ENCODE measurements around the gene RNF175.
"Not testable (repeated sequence)": the region's sequence is repeated elsewhere in the genome, so short reads cannot be mapped to it uniquely, and the experiment has no call there.

Gene RNF175

DNA sequence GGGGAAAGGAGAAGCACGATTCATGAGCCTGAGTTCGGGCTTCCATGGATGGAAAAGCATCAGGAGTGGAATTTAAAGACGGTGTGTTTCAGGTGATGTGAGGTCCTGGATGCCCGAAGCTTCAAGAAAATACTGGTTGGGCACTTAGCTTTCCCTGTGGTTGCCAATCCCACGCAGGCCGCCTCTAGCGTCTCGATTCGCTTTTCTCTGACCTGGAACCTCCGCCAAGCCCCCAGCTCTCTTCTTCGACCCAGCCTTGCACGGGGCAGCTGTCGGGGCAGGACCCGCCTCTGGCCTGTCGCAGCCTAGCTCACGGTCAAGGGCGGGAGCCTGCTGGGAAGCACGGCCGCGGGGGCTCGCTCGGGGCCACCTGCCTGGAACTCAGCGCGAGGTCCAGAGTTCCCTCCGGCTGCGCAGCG, 76.1 kb downstream of the RNF175 start:
- DNase-seq (ENCODE audit: low read depth in 2 of 2): no peak

DNA sequence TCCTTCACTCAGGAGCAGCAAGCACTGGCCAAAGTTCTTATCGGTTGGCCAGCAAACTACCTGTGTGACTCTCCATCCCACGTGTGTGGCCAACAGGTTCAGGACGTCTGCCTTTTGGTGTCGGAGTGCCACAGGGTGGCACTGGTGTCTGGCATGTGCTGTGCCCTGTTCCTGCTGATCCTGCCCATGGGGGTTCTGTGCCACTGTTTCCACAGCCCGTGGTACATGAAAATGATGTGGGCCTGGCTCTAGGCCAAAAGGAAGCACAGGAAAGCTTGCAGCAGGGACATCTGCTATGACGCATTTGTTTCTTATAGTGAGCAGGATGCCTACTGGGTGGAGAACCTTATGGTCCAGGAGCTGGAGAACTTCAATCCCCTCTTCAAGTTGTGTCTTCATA, 80.3 kb downstream of the RNF175 start:
- DNase-seq (ENCODE audit: low read depth in 2 of 2): no peak

DNA sequence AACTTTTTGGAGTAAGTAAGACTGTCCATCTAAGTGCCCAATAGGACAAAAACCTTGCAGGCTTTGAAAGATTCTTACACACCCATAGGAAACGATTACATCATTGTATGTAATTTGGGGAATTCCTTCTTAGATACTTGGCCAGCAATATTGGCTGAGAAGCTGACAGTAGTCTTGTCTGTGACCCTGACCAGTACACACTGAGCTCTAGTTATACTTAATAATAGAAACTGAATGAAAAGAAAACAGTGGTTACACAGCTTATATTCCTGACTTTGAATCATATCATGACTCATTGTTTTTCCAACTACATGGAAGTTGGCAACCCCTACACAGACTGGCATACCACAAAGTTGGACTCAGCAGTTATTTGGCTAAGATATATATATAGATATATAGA, 82.8 kb downstream of the RNF175 start:
- DNase-seq (ENCODE audit: low read depth in 2 of 2): no peak

DNA sequence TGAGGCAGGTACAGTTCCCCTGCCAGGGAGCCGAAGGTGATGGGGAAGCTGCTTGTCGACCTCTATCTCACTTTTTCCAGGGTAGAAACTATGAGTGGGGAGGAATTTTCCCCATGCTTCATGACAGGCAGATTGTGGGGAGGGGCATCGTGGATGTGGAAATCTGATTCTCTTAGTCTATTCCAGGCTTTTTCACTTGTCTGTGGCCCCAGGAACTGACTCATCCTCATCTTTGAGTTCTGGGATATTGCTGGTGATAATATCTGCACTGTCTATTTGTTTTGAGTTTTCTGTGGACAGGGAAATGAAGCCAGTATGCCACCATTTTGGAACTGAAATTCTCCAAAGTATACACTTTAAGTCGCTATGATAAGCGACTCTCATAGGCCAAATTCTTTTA, 83.3 kb downstream of the RNF175 start:
- DNase-seq (ENCODE audit: low read depth in 2 of 2): no peak

DNA sequence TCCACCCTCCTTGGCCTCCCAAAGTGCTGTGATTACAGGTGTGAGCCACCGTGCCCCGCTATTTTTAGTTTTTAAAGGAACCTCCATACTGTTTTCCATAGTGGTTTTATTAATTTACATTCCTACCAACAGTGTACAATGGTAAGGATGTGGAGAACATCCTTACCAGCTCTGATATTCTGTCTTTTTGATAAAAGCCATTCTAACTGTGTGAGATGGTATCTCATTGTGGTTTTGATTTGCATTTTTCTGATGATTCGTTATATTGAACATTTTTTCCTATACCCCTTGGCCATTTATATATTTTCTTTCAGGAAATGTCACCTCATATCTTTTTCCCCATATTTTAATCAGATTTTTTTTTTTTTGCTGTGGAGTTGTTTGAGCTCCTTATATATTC, 90.0 kb downstream of the RNF175 start:
- DNase-seq (ENCODE audit: low read depth in 2 of 2): no peak

DNA sequence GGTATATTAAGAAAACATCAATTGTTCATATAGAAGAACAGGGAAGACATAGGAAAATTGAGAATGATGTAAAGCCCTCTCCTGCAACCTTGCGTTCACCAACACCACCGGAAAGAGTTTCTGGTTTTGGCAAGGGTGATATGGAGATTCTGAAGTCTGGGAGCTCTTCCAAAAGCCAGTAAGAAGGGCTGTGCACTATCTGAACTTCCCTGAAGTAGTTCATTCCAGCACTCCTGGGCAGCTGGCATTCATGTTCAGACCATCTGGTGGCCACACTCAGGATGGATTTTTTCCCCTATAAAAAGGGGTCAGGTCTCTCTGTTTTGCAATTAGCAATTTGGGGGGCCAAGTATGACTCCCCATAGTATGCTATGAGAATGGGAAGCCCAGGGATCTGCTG, 91.2 kb downstream of the RNF175 start:
- no peak for DNase-seq (ENCODE audit: low read depth in 2 of 2)

DNA sequence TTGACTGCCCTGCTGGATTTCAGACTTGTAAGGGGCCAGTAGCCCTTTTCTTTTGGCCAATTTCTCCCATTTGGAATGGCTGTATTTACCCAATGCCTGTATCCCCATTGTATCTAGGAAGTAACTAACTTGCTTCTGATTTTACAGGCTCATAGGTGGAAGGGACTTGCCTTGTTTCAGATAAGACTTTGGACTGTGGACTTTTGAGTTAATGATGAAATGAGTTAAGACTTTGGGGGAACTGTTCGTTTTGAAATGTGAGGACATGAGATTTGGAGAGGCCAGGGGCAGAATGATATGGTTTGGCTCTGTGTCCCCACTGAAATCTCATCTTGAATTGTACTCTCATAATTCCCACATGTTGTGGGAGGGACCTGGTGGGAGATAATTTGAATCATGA, 93.3 kb downstream of the RNF175 start:
- DNase-seq (ENCODE audit: low read depth in 2 of 2): not testable (repeated sequence)

DNA sequence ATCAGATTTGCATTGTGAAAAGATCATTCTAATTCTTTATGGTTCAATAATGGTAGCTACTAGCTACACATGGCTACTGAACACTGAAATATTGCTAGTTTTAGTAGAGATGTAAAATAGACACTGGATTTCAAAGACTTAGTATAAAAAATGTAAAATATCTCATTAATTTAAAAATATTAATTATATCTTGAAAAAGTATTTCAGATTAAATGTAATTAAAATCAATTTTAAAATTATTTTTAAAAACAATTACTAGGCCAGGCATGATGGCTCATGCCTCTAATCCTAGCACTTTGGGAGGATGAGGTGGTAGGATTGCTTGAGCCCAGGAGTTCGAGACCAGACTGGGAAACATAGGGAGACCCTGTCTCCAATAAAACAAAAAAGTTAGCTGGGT, 96.2 kb downstream of the RNF175 start:
- no peak for DNase-seq (ENCODE audit: low read depth in 2 of 2)

DNA sequence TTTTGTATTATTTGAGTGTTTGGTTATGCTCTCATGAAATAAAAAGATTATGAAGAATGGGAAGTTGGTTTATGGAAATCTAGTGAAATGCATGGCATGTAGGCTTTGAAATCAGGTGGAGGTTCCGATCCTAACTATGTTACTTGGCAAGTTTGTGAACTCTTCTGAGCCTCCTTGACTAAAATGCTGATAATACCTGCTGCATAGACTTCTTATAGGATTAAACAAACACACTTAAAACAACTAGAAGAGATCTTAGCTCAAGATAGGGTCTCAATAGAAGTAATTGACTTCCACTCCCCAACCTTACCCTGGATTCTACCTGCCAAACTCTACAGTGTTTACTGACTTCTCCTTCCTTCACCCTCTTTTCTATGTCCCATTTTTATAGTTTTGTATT, 97.9 kb downstream of the RNF175 start:
- no peak for DNase-seq (ENCODE audit: low read depth in 2 of 2)

DNA sequence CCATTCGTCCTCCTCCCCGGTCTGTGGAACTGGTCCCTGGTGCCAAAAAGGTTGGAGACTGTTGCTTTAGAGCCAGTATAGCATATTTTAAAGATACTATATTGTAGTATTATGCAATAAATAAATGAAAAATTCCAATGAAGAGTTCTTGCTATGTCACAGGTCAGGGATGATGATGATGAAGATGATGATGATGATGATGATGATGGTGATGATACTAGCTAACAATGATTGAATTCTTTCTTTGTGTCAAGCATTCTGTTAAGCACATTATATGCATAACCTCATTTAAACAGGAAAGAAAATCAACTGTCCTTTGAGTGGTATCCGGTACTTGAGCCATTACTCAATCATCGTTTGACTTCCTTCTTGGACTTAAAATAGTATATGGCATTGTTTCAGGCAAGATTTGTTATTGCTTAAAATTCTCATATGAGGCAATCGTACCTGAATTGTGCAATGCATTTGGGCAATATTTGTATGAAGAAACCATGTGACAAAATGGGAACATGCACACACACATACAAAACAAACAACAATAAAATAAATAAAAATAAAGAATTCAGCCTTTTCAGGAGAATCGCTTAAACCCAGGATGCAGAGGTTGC, 98.5 kb downstream of the RNF175 start:
- no peak for DNase-seq (ENCODE audit: low read depth in 2 of 2)

Data from stimulated activated CD4-positive, alpha-beta T cell treated with anti-CD3 and anti-CD28 coated beads, Interleukin-15, amount 100 ng/mL, for 48 hours (primary cell).